Embryonic facial prominence (tissue), 1 donor: ENCODE data around the gene PPP1R16B.
A peak's percentile ranks its signal among the peaks of the same experiment; 100 is the strongest.

Experiments
- DNase-seq: peaks from one replicate; pipeline ENCODE4 v3.0.0-alpha.2; 2016; ENCODE audit errors: extremely low spot score

Gene PPP1R16B

GRCh38 chr20:38896009-38896594 is 90.6 kb downstream of the PPP1R16B start:
- no peak for DNase-seq

- no peak for DNase-seq
These were observed 91.8 kb downstream of the PPP1R16B start for GRCh38 chr20:38897267-38897666.

- DNase-seq: no peak
These were observed 95.1 kb downstream of the PPP1R16B start for GRCh38 chr20:38900606-38901005.

DNA sequence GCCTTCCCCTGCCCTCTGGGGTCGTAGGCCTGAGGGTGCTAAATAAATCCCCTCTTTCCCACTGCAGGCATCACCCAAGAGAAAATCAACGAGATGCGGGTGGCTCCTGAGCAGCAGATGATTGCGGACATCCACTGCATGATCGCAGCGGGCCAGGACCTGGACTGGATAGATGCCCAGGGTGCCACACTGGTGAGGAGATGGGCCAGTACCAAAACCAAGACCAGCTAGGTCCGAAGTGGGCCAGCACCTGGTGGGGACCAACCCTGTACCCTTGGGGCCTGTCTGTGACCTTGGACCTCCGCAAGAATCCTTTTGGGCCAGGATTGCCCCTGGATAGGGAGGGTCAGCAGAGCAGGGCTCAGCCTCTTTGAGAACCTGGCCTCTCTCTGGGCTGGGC is 97.1 kb downstream of the PPP1R16B start:
- DNase-seq: no peak

GRCh38 chr20:38903335-38903734 is 97.8 kb downstream of the PPP1R16B start:
- DNase-seq: no peak

DNA sequence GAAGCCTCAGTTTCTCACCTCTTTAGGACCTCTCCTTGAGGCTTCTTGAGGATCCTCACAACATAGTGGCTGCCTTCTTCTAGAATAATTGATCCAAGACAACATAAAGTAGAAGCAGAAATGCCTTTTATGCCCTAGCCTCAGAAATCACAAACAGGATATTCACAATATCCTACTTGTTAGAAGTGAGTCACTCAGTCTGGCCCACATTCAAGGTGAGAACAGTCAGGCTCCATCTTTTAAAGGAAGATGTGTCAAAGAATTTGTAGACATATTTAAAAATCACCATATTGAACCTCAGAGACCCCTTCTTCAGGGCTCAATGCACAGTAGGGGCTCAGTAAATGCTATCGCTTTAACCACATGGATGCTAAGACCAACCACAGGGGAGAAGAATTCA is 99.9 kb downstream of the PPP1R16B start:
- no peak for DNase-seq

DNA sequence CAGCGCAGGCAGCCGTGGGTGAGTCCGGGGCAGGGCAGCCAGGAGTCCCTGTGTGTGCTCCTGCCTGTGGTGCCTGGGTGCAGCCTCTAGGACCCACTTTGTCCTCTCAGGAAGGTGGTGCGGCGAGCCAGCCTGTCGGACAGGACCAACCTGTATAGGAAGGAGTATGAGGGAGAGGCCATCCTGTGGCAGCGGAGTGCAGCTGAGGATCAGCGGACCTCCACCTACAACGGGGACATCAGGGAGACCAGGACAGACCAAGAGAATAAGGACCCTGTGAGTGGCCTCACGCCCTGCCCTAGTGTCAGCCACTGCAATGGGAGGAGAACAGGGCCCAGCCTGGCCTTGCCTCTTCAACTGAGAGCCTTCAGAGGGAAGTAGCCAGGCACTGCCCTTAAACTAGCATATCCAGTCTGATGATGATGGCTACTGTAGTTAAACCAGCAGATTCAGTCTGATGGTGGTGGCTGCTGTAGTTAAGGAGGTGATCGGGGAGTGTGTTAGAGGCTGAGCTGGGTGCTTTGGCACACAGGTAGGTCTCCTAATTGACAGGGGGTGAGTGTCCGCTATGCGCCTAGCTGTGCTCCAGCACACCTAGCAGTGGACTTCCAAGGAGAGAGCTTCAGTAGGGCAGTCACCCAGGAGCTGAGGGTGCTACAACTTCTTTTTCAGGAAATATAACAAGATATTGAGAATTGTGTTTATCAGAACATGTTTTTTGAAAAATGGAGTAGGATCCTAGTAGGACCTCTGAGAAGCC is 102.6 kb downstream of the PPP1R16B start:
- no peak for DNase-seq

GRCh38 chr20:38915355-38915754 is 109.9 kb downstream of the PPP1R16B start:
- no peak for DNase-seq

GRCh38 chr20:38917657-38918056 is 112.2 kb downstream of the PPP1R16B start:
- no peak for DNase-seq

GRCh38 chr20:38918172-38918571 is 112.7 kb downstream of the PPP1R16B start:
- no peak for DNase-seq

DNA sequence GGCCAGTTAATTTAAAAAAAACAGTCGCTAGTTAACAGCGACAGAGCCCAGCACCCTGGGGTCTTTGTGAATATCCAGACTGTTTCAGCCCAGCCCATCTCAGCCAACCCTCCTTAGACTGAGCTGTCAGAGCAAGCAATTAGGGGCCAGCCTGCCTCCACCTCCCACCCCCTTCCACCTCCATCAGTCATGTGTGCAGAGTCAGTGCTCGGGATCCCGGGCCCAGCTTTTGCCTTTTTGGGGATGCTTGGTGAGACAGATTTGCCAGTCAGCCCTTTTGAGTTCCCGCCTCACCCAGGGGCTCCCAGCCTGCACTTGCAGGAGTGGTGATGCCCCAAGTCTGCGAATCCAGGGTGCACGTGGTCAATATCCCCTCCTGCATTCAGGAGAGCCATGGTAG is 114.2 kb downstream of the PPP1R16B start:
- DNase-seq: no peak

- DNase-seq: no peak
These were observed 114.9 kb downstream of the PPP1R16B start for GRCh38 chr20:38920411-38920810.

GRCh38 chr20:38920851-38921250 is 115.4 kb downstream of the PPP1R16B start:
- no peak for DNase-seq

- DNase-seq: no peak
These were observed 119.2 kb downstream of the PPP1R16B start for GRCh38 chr20:38924718-38925117.

DNA sequence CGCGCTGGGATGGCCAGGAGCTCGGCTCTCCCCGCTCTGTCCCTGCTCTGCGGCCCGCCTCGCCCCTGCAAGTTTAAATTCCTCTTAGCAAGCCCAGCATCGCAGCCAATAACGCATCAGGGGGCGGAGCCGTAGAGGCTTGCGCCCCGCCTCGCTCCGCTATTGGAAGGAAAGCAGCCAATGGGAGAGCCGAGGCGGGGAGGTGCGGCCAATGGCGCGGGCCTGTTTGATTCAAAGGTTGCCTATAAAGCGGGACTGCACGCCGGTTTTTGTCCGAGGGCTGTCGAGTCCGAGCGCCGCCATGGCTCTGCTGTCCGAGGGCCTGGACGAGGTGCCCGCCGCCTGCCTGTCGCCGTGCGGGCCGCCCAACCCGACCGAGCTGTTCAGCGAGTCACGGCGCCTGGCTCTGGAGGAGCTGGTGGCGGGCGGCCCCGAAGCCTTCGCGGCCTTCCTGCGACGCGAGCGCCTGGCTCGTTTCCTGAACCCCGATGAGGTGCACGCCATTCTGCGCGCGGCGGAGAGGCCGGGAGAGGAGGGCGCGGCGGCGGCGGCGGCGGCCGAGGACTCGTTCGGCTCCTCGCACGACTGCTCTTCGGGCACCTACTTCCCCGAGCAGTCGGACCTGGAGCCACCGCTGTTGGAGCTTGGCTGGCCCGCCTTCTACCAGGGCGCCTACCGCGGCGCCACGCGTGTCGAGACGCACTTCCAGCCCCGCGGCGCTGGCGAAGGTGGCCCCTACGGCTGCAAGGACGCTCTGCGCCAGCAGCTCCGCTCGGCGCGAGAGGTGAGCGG is 120.8 kb downstream of the PPP1R16B start, which contains the start of gene FAM83D:
TSS of gene FAM83D (plus strand) at position 276 of the 792 bp plus-strand sequence. CDS start at position 302, 26 bp downstream.
- peak; percentile 86 for DNase-seq

DNA sequence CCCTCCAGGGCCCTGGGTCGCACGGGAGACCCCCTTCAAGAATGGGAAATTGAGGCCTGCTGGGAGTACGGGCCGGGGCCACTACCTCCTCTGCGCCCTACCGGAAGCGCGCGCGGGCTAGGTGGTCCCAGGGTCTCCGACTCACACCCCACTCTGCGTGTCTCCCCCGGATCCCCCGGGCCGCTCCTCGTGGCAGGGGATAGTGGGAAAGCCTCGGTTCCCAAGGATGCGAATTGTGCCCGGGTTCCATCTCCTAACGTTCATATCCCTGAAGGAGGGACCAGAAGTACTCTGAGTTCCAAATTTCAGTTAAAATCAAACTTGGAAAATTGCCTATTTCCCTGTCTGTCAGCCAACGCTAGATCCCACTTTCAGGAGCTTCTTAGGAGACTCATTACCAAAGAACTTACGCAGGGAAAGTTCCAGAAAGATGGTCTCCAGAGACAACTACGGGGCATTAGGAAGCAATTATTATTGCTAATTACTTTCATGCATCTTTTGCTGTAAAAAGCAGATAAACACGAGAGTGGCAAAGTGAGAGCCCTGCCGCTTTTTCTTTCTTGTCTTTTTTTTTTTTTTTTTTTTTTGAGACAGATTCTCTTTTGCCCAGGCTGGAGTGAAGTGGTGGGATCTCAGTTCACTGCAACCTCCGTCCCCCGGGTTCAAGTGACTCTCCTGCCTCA is 121.6 kb downstream of the PPP1R16B start:
- no peak for DNase-seq

GRCh38 chr20:38927902-38928578 is 122.5 kb downstream of the PPP1R16B start:
- DNase-seq: no peak

DNA sequence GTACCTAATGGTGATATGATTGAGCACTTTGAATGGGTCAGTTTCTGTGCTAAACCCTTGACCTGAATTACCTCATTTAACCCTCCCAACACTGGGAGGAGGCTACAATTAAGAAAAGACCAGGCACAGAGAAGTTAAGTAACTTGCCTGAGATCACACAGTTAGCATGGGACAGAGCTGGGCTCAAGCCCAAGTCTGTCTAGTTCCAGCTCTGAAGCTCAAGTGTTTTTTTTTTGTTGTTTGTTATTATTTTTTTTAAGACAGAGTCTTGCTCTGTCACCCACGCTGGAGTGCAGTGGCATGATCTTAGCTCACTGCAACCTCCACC is 124.7 kb downstream of the PPP1R16B start:
- no peak for DNase-seq

- no peak for DNase-seq
These were observed 126.5 kb downstream of the PPP1R16B start for GRCh38 chr20:38931984-38932383.

- DNase-seq: no peak
These were observed 127.1 kb downstream of the PPP1R16B start for GRCh38 chr20:38932457-38933120.

DNA sequence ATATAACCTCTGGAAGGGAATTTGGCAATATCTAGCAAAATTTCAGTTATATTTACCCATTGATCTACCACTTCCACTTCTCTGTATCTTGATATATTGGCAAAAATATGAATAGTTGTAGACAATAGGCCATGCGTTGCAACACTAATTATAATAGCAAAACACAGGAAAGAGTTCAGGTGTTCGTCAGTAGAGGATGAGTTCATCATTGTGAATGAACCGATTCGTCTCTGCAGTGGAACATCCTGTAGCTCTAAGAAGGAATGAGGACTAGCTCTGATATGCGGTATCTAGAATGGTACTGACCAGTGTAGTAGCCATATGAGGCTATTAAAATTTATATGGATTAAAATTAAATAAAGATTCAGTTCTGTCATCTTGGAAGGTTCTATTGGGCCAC is 129.0 kb downstream of the PPP1R16B start:
- DNase-seq: no peak
